ENCODE results near the gene SYNGR1.
A peak's percentile ranks its signal among the peaks of the same experiment; 100 is the strongest.

SYNGR1 gene

DNA sequence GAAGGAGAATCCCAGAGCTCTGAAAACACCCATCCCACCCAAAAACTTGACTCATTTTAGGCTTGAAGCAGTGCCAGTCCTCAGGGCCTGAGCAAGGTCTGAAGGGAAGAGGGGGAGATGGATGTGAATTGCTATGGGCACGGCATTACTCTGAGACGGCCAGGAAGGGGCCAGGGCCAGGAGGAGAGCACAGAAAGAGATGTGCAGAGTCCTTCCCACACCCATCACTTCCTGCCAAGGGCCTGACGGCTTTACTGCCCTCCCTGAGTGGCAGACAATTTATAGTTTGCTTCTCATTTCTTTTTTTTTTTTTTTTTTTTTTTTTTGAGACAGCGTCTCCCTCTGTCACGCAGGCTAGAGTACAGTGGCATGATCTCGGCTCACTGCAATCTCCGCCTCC, 72.3 kb downstream of the SYNGR1 start:
- no peak for TF ChIP-seq YY1 (IDR thresholded peaks at IDR 0.05; ENCODE audit: low read depth)
- no peak for TF ChIP-seq EP300 (IDR thresholded peaks at IDR 0.05; ENCODE audit: borderline replicate concordance)
- TF ChIP-seq ZBTB7A (IDR thresholded peaks at IDR 0.05; ENCODE audit: low read depth): no peak
- no peak for TF ChIP-seq CREB1 (IDR thresholded peaks at IDR 0.05; ENCODE audit: low read depth)

DNA sequence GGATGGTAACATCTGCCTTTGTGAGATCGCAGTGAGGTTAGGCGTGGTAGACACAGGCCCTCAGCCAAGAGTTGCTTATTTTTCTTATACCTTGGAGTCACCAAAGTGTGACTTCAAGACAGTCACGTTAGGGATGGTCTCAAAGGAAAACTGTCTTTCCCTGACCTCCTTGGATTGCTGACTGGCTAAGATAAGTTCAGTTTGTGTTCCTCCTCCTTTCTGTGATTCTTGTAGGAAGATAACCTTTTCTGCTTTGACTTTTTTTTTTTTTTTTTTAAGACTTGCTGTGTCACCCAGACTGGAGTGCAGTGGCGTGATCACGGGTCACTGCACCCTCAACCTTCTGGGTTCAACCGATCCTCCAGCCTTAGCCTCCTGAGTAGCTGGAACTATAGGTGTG, 72.9 kb downstream of the SYNGR1 start:
- TF ChIP-seq TAF1 (IDR thresholded peaks at IDR 0.05; ENCODE audit: low read depth) (no peak), TEAD4 (IDR thresholded peaks at IDR 0.05) (no peak), RAD21 (IDR thresholded peaks at IDR 0.05; ENCODE audit: low read depth) (no peak), FOXM1 (IDR thresholded peaks at IDR 0.05; ENCODE audit: borderline replicate concordance, low read depth) (no peak), CEBPB (IDR thresholded peaks at IDR 0.05) (no peak), EGR1 (IDR thresholded peaks at IDR 0.05) (no peak), NFIC (IDR thresholded peaks at IDR 0.05) (no peak), EP300 (IDR thresholded peaks at IDR 0.05; ENCODE audit: borderline replicate concordance) (no peak), ZBTB7A (IDR thresholded peaks at IDR 0.05; ENCODE audit: low read depth) (no peak), USF1 (IDR thresholded peaks at IDR 0.05) (no peak), YY1 (IDR thresholded peaks at IDR 0.05; ENCODE audit: low read depth) (no peak)
- TF ChIP-seq, protein P1, sequence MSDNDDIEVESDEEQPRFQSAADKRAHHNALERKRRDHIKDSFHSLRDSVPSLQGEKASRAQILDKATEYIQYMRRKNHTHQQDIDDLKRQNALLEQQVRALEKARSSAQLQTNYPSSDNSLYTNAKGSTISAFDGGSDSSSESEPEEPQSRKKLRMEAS (IDR thresholded peaks at IDR 0.05): no peak
- TF ChIP-seq, protein P2, sequence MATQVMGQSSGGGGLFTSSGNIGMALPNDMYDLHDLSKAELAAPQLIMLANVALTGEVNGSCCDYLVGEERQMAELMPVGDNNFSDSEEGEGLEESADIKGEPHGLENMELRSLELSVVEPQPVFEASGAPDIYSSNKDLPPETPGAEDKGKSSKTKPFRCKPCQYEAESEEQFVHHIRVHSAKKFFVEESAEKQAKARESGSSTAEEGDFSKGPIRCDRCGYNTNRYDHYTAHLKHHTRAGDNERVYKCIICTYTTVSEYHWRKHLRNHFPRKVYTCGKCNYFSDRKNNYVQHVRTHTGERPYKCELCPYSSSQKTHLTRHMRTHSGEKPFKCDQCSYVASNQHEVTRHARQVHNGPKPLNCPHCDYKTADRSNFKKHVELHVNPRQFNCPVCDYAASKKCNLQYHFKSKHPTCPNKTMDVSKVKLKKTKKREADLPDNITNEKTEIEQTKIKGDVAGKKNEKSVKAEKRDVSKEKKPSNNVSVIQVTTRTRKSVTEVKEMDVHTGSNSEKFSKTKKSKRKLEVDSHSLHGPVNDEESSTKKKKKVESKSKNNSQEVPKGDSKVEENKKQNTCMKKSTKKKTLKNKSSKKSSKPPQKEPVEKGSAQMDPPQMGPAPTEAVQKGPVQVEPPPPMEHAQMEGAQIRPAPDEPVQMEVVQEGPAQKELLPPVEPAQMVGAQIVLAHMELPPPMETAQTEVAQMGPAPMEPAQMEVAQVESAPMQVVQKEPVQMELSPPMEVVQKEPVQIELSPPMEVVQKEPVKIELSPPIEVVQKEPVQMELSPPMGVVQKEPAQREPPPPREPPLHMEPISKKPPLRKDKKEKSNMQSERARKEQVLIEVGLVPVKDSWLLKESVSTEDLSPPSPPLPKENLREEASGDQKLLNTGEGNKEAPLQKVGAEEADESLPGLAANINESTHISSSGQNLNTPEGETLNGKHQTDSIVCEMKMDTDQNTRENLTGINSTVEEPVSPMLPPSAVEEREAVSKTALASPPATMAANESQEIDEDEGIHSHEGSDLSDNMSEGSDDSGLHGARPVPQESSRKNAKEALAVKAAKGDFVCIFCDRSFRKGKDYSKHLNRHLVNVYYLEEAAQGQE (IDR thresholded peaks at IDR 0.05; ENCODE audit: low read depth): no peak

GRCh38 chr22:39423976-39424375, 74.2 kb downstream of the SYNGR1 start:
- TF ChIP-seq FOXM1 (IDR thresholded peaks at IDR 0.05; ENCODE audit: borderline replicate concordance, low read depth) (no peak), TAF1 (IDR thresholded peaks at IDR 0.05; ENCODE audit: low read depth) (no peak), CEBPB (IDR thresholded peaks at IDR 0.05) (no peak), ZBTB7A (IDR thresholded peaks at IDR 0.05; ENCODE audit: low read depth) (no peak), RAD21 (IDR thresholded peaks at IDR 0.05; ENCODE audit: low read depth) (no peak)
- TF ChIP-seq, protein P2 (IDR thresholded peaks at IDR 0.05; ENCODE audit: low read depth): no peak
- TF ChIP-seq, protein P1 (IDR thresholded peaks at IDR 0.05): no peak

DNA sequence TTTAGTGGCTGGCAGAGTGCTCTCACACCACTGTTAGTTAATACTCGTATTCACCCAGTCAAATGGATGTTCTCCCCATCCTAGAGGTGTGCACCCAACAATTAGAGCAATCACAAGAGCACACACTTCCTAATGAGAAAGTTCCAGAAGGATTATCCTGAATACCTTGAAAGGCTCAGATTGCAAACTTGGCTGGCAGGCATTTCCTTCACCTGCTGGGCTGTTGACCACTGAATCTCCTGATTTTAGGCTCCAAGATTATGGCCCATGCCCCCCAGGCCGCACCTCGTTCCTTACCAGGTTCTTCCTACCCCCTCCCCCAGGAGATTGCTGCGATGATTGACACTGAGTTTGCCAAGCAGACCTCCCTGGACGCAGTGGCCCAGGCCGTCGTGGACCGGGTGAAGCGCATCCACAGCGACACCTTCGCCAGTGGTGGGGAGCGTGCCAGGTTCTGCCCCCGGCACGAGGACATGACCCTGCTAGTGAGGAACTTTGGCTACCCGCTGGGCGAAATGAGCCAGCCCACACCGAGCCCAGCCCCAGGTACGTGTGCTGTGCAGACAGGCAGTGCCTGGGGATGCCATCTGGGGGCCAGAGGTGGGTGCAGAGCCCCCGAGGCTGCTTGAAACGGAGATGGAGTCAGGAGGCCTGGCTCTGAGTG, 76.7 kb downstream of the SYNGR1 start:
- peak; percentile 86 for TF ChIP-seq EP300 (IDR thresholded peaks at IDR 0.05; ENCODE audit: borderline replicate concordance)
- no peak for TF ChIP-seq EGR1 (IDR thresholded peaks at IDR 0.05)
- TF ChIP-seq, protein P2 (IDR thresholded peaks at IDR 0.05; ENCODE audit: low read depth): no peak
- TF ChIP-seq TCF12 (IDR thresholded peaks at IDR 0.05; ENCODE audit: low read depth): peak; percentile 87
- TF ChIP-seq USF1 (IDR thresholded peaks at IDR 0.05): 0 out of 2 replicates have a peak, but pooled peaks have one; percentile 21
- TF ChIP-seq CREB1 (IDR thresholded peaks at IDR 0.05; ENCODE audit: low read depth): no peak
- no peak for TF ChIP-seq CEBPB (IDR thresholded peaks at IDR 0.05)
- no peak for TF ChIP-seq TAF1 (IDR thresholded peaks at IDR 0.05; ENCODE audit: low read depth)
- TF ChIP-seq NFIC (IDR thresholded peaks at IDR 0.05): peak; percentile 76
- no peak for TF ChIP-seq YY1 (IDR thresholded peaks at IDR 0.05; ENCODE audit: low read depth)
- TF ChIP-seq, protein P1 (IDR thresholded peaks at IDR 0.05): peak; percentile 93
- TF ChIP-seq FOXM1 (IDR thresholded peaks at IDR 0.05; ENCODE audit: borderline replicate concordance, low read depth): peak; percentile 71; the same call in 1 of the 2 replicates
- peak; percentile 82 for TF ChIP-seq ZBTB7A (IDR thresholded peaks at IDR 0.05; ENCODE audit: low read depth)
- peak; percentile 66 for TF ChIP-seq TEAD4 (IDR thresholded peaks at IDR 0.05)
- TF ChIP-seq RAD21 (IDR thresholded peaks at IDR 0.05; ENCODE audit: low read depth): 0 out of 2 replicates have a peak, but pooled peaks have one; percentile 0
